ENCODE results near the gene PHLDB3. TPM values are rescaled to one million over a fixed set of nuclear protein-coding genes. Genes with fewer than 3 reads are reported as not detected.
"Not testable (repeated sequence)": the region's sequence is repeated elsewhere in the genome, so short reads cannot be mapped to it uniquely, and the experiment has no call there.

The PHLDB3 gene
- total RNA-seq, 1 experiment from 2014 or later = 29.0 TPM

DNA sequence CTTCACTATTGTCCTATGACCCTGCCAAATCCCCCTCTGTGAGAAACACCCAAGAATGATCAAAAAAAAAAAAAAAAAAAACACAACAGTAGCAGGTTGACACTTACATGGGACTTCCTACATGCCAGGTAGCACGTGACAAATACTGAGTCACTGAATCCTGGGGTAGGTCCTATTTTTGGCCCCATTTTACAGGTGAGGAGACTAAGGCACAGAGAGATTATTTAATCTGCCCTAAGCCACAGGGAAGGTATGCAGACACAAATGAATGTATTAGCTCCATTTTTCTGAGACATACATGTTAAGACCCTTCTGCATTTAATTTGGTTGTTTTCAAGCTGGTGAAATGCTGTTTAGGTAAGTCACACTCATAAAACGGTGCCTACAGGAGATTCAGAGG is 44.2 kb upstream of the PHLDB3 start:
- H3K79me2 ChIP-seq (ENCODE audit: low read length) = no peaks in the 10 kb centered on the region
- no peak overlapping the region for H2AFZ ChIP-seq (ENCODE audit: low read length)
- H3K27ac ChIP-seq (ENCODE audit: low read length) = no peak overlapping the region
- H3K9me3 ChIP-seq (ENCODE audit: low read length) = no peaks in the 10 kb centered on the region
- ATAC-seq (no peak), DNase-seq (no peak)
- POLR2A ChIA-PET (ENCODE audit: unreplicated experiment) = no interaction called here
- H4K20me1 ChIP-seq (ENCODE audit: low read length) = no peaks in the 10 kb centered on the region
- TF ChIP-seq EZH2 (IDR thresholded peaks at IDR 0.05; ENCODE audit: low read length, unreplicated experiment) (no peak), EZH2phosphoT487 (IDR thresholded peaks at IDR 0.05; ENCODE audit: borderline replicate concordance, low read length) (no peak)
- TF ChIP-seq, protein P1, sequence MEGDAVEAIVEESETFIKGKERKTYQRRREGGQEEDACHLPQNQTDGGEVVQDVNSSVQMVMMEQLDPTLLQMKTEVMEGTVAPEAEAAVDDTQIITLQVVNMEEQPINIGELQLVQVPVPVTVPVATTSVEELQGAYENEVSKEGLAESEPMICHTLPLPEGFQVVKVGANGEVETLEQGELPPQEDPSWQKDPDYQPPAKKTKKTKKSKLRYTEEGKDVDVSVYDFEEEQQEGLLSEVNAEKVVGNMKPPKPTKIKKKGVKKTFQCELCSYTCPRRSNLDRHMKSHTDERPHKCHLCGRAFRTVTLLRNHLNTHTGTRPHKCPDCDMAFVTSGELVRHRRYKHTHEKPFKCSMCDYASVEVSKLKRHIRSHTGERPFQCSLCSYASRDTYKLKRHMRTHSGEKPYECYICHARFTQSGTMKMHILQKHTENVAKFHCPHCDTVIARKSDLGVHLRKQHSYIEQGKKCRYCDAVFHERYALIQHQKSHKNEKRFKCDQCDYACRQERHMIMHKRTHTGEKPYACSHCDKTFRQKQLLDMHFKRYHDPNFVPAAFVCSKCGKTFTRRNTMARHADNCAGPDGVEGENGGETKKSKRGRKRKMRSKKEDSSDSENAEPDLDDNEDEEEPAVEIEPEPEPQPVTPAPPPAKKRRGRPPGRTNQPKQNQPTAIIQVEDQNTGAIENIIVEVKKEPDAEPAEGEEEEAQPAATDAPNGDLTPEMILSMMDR (conservative IDR thresholded peaks at IDR 0.05; ENCODE audit: low read depth, low read length) = no peak
- H3F3A ChIP-seq (ENCODE audit: low read length, unreplicated experiment) = no peaks in the 10 kb centered on the region
- BruUV-seq (replicated peaks) = no TSS peak
- intact Hi-C loops (cut with micrococcal nuclease) = no loop called here
- no peaks in the 10 kb centered on the region for H3K27me3 ChIP-seq (ENCODE audit: low read length)
- CTCF ChIA-PET = no interaction called here
- H3K4me3 ChIP-seq (ENCODE audit: low read length) = no peak overlapping the region
- no peaks in the 10 kb centered on the region for H3K36me3 ChIP-seq (ENCODE audit: low read depth, low read length)
- no peaks in the 10 kb centered on the region for H3K4me1 ChIP-seq (ENCODE audit: insufficient read depth, low read length)
- H3K9ac ChIP-seq (ENCODE audit: low read length) = no peak overlapping the region
- H3K4me2 ChIP-seq (ENCODE audit: low read length) = no peak overlapping the region
- H3K9me2 ChIP-seq (replicated peaks; ENCODE audit: low read length) = no peaks in the 10 kb centered on the region

DNA sequence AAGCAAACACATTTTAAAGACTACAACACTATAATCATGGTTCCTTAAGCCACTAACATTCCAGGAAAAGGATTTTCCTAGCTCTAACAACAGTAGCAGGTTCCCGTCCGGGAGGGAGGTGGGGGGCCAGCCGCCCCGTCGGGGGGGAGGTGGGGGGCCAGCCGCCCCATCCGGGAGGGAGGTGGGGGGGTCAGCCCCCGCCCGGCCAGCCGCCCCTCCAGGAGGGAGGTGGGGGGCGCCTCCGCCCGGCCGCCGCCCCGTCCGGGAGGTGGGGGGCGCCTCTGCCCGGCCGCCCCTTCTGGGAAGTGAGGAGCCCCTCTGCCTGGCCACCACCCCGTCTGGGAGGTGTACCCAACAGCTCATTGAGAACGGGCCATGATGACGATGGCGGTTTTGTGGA is 43.4 kb upstream of the PHLDB3 start:
- H3K9me3 ChIP-seq (ENCODE audit: low read length); POLR2A ChIA-PET (ENCODE audit: unreplicated experiment); H3K27ac ChIP-seq (ENCODE audit: low read length); H3K4me3 ChIP-seq (ENCODE audit: low read length); CTCF ChIA-PET; H3F3A ChIP-seq (ENCODE audit: low read length, unreplicated experiment); H3K4me2 ChIP-seq (ENCODE audit: low read length); H3K4me1 ChIP-seq (ENCODE audit: insufficient read depth, low read length); H3K79me2 ChIP-seq (ENCODE audit: low read length); BruUV-seq (replicated peaks); H3K27me3 ChIP-seq (ENCODE audit: low read length); H3K9ac ChIP-seq (ENCODE audit: low read length); H3K36me3 ChIP-seq (ENCODE audit: low read depth, low read length); intact Hi-C loops (cut with micrococcal nuclease); ATAC-seq; H2AFZ ChIP-seq (ENCODE audit: low read length); H4K20me1 ChIP-seq (ENCODE audit: low read length); H3K9me2 ChIP-seq (replicated peaks; ENCODE audit: low read length); DNase-seq: not testable (repeated sequence)

DNA sequence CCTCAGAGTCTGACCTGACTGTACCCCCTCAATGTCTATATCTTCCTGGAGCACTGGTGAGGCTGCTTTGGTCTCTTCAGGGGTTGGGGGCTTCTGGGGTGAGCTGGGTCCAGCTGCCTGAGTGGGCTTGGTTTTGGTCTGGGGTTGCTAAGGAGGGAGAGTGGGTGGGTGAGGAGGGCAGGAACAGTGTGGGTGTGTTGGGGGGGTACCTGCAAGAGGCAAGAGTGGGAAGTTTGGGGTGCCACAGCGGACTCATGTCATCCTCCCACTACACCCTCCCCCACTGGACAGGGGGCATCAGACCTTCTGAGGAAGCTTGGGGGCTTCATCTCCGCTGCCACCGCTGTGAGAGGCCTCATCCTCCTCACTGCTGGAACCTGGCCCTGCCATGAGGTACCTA is 42.0 kb upstream of the PHLDB3 start:
- Histone ChIP-seq H3K9me2 (replicated peaks; ENCODE audit: low read length) (no peaks in the 10 kb centered on the region), H2AFZ (ENCODE audit: low read length) (no peak overlapping the region), H3K27ac (ENCODE audit: low read length) (no peak overlapping the region), H3K9me3 (ENCODE audit: low read length) (no peaks in the 10 kb centered on the region), H3K4me3 (ENCODE audit: low read length) (no peak overlapping the region), H3K9ac (ENCODE audit: low read length) (no peak overlapping the region), H3K36me3 (ENCODE audit: low read depth, low read length) (no peaks in the 10 kb centered on the region; the same call in 1 of the 2 replicates), H4K20me1 (ENCODE audit: low read length) (no peaks in the 10 kb centered on the region), H3F3A (ENCODE audit: low read length, unreplicated experiment) (no peaks in the 10 kb centered on the region), H3K27me3 (ENCODE audit: low read length) (no peaks in the 10 kb centered on the region), H3K4me1 (ENCODE audit: insufficient read depth, low read length) (no peaks in the 10 kb centered on the region), H3K4me2 (ENCODE audit: low read length) (no peak overlapping the region), H3K79me2 (ENCODE audit: low read length) (no peaks in the 10 kb centered on the region)
- intact Hi-C loops (cut with micrococcal nuclease) = no loop called here
- DNase-seq = no peak
- BruUV-seq (replicated peaks) = no TSS peak
- ATAC-seq = no peak
- TF ChIP-seq EZH2 (IDR thresholded peaks at IDR 0.05; ENCODE audit: low read length, unreplicated experiment) (no peak), EZH2phosphoT487 (IDR thresholded peaks at IDR 0.05; ENCODE audit: borderline replicate concordance, low read length) (no peak)
- TF ChIP-seq, protein P1 (conservative IDR thresholded peaks at IDR 0.05; ENCODE audit: low read depth, low read length) = no peak
- ChIA-PET CTCF (no interaction called here), POLR2A (ENCODE audit: unreplicated experiment) (no interaction called here)

All from PC-3 (cell line).